Endothelial cell of umbilical vein (primary cell): ENCODE data around the gene UST. TPM values are rescaled to one million over a fixed set of nuclear protein-coding genes. Genes with fewer than 3 reads are reported as not detected.

Experiments
- BruUV-seq: library from RNA; stranded (reverse); fragments of 400-500 nt; replicated peaks from 2 replicates; lab custom pipeline; 2021; lab: Mats Ljungman, UMichigan
- CTCF ChIA-PET: fragments of 300-600, 350-600 bp; sonication (Branson Sonifier 250); formaldehyde crosslinking; loops from one replicate; lab custom pipeline; 2021; ENCODE audit warnings: antibody characterized with exemption, inconsistent platforms; lab: Charles Lee
- POLR2A ChIA-PET: fragments of 300-600, 350-600 bp; sonication (Branson Sonifier 250); formaldehyde crosslinking; loops from one replicate; lab custom pipeline; 2021; ENCODE audit warnings: antibody characterized with exemption, inconsistent platforms; lab: Charles Lee
- DNase-seq: peaks from one replicate; pipeline ENCODE4 v3.0.0-alpha.2; 2011; ENCODE audit warnings: low read depth, low spot score
- FAIRE-seq: peaks from 2 replicates; lab custom pipeline; 2011; peaks lifted over from hg19 to GRCh38; lab: Jason Lieb, UNC
- H2AFZ ChIP-seq: 2 replicates; pipeline ENCODE4 v1.6.0; 2012; ENCODE audit warnings: low read depth, low read length, control low read depth, inconsistent platforms
- H3K27ac ChIP-seq: 2 replicates; pipeline ENCODE4 v1.5.1; 2011; ENCODE audit warnings: low read depth, mild to moderate bottlenecking, control low read depth, low read length, moderate library complexity; ENCODE audit not compliant: insufficient read depth
- H3K27me3 ChIP-seq, 2 experiments: 2 replicates each; pipeline versions ENCODE4 v1.6.0 to v1.6.1; 2011; ENCODE audit warnings: low read length in 2 of 2, mixed read lengths in 1 of 2; ENCODE audit not compliant: control insufficient read depth in 2 of 2, insufficient read depth in 2 of 2
- H3K36me3 ChIP-seq, 2 experiments: 2 replicates in 1 of 2; 3 replicates in 1 of 2; pipeline ENCODE4 v1.5.1; 2011; ENCODE audit warnings: low read length in 2 of 2, mild to moderate bottlenecking in 1 of 2, moderate library complexity in 1 of 2; ENCODE audit not compliant: control insufficient read depth in 2 of 2, insufficient read depth in 2 of 2; ENCODE audit errors: extremely low read depth in 1 of 2
- H3K4me1 ChIP-seq: 3 replicates; pipeline ENCODE4 v1.5.1; 2011; ENCODE audit warnings: mild to moderate bottlenecking, low read length; ENCODE audit not compliant: control insufficient read depth, insufficient read depth; ENCODE audit errors: extremely low read depth
- H3K4me2 ChIP-seq: 2 replicates; pipeline ENCODE4 v1.6.1; 2011; ENCODE audit warnings: low read length, control low read depth, mixed read lengths; ENCODE audit not compliant: insufficient read depth
- H3K4me3 ChIP-seq, 3 experiments: fragments of 200-600 bp in 1 of 3; sonication (generic), shearing (Covaris generic) in 1 of 3; replicated peaks in 1 of 3; 2 replicates each; pipeline ENCODE4 v1.5.1; 2011 to 2016; ENCODE audit warnings: control low read depth in 3 of 3, low read length in 3 of 3, mild to moderate bottlenecking in 2 of 3, inconsistent platforms in 1 of 3, low read depth in 1 of 3, moderate library complexity in 1 of 3; ENCODE audit not compliant: insufficient read depth in 1 of 3
- H3K79me2 ChIP-seq: 2 replicates; pipeline ENCODE4 v1.6.0; 2012; ENCODE audit warnings: low read length, inconsistent platforms; ENCODE audit not compliant: control insufficient read depth, insufficient read depth
- H3K9ac ChIP-seq: replicated peaks from 2 replicates; pipeline ENCODE3; 2011; ENCODE audit warnings: low read length, control low read depth; ENCODE audit not compliant: insufficient read depth; ENCODE audit errors: extremely low read depth
- H3K9me1 ChIP-seq: replicated peaks from 3 replicates; pipeline ENCODE4 v1.6.0; 2011; ENCODE audit warnings: mild to moderate bottlenecking, low read length; ENCODE audit not compliant: control insufficient read depth, insufficient read depth; ENCODE audit errors: extremely low read depth
- H3K9me3 ChIP-seq: replicated peaks from 2 replicates; pipeline ENCODE4 v1.5.1; 2012; ENCODE audit warnings: low read length, inconsistent platforms; ENCODE audit not compliant: control insufficient read depth, insufficient read depth
- H4K20me1 ChIP-seq: replicated peaks from 2 replicates; pipeline ENCODE3; 2011; ENCODE audit warnings: mild to moderate bottlenecking, low read length; ENCODE audit not compliant: control insufficient read depth, insufficient read depth; ENCODE audit errors: extremely low read depth
- EZH2 ChIP-seq: IDR thresholded peaks from 2 replicates; pipeline ENCODE4 v1.6.1; 2012; ENCODE audit warnings: borderline replicate concordance, low read depth, mild to moderate bottlenecking, moderate library complexity, low read length, inconsistent platforms; ENCODE audit not compliant: severe bottlenecking
- FOS ChIP-seq: IDR thresholded peaks from 2 replicates; pipeline ENCODE4 v1.6.1; 2011; ENCODE audit warnings: mild to moderate bottlenecking, low read length, moderate library complexity, borderline replicate concordance; ENCODE audit not compliant: insufficient read depth
- GATA2 ChIP-seq: IDR thresholded peaks from 2 replicates; pipeline ENCODE4 v1.7.0; 2011; ENCODE audit warnings: low read depth, mild to moderate bottlenecking, moderate library complexity, mixed read lengths, low read length; ENCODE audit not compliant: insufficient read length, insufficient read depth
- JUN ChIP-seq: IDR thresholded peaks from 2 replicates; pipeline ENCODE4 v1.6.1; 2011; ENCODE audit warnings: borderline replicate concordance, low read depth; ENCODE audit not compliant: insufficient read length, insufficient read depth
- MYC ChIP-seq: IDR thresholded peaks from one replicate; pipeline ENCODE4 v1.6.1; 2011; ENCODE audit warnings: mild to moderate bottlenecking, low read depth, low read length
- POLR2A ChIP-seq: IDR thresholded peaks from 2 replicates; pipeline ENCODE4 v1.6.1; 2012; ENCODE audit warnings: low read depth, mild to moderate bottlenecking, control low read depth, low read length
- POLR2AphosphoS5 ChIP-seq: IDR thresholded peaks from 2 replicates; pipeline ENCODE4 v1.6.1; 2012; ENCODE audit warnings: low read depth, mild to moderate bottlenecking, control low read depth, low read length, moderate library complexity; ENCODE audit not compliant: insufficient read depth
- dilution Hi-C: fragments of 300-500 bp; cut with MboI; formaldehyde crosslinking; loops from one replicate; pipeline ENCODE4 v1.15.0; 2019; ENCODE audit warnings: low sequenced_read_pairs; ENCODE audit not compliant: extremely low pct_ligation_motif_present
- intact Hi-C: fragments of 100-400 bp; cut with micrococcal nuclease; formaldehyde crosslinking; loops from one replicate; pipeline ENCODE4 v1.10.0; 2022
- polyA plus RNA-seq, 4 experiments: library from polyadenylated mRNA; depleted of rRNA in 3 of 4; stranded (reverse) in 3 of 4; unstranded in 1 of 4; fragments of >200 nt; gene quantifications; 2 replicates each; pipeline versions ENCODE4 v1.2.1 to v1.2.3, GENCODE V29; 2011 to 2012; ENCODE audit warnings: missing spikeins in 1 of 4
- total RNA-seq: library from RNA; stranded (reverse); gene quantifications from 2 replicates; pipeline ENCODE4 v1.2.3, GENCODE V29; 2021
- TF ChIP-seq, protein P1 (sequence below): IDR thresholded peaks from 2 replicates; pipeline ENCODE4 v1.6.1; 2011; ENCODE audit not compliant: insufficient read depth, insufficient read length
- TF ChIP-seq, protein P2 (sequence below), 2 donors: IDR thresholded peaks; 1 replicate in 1 of 2; 2 replicates in 1 of 2; pipeline ENCODE4 v1.5.1; 2011; ENCODE audit warnings: low read length in 2 of 2, mild to moderate bottlenecking in 2 of 2, moderate library complexity in 2 of 2, control low read depth in 1 of 2, inconsistent platforms in 1 of 2, low read depth in 1 of 2; ENCODE audit not compliant: insufficient read depth in 1 of 2; ENCODE audit errors: extremely low read depth in 1 of 2

The UST gene
- total and polyA plus RNA-seq, 2 donors (not counting 3 experiments of a cell fraction or from before 2014, with no cell fraction given): 0.26 to 0.84 TPM

DNA sequence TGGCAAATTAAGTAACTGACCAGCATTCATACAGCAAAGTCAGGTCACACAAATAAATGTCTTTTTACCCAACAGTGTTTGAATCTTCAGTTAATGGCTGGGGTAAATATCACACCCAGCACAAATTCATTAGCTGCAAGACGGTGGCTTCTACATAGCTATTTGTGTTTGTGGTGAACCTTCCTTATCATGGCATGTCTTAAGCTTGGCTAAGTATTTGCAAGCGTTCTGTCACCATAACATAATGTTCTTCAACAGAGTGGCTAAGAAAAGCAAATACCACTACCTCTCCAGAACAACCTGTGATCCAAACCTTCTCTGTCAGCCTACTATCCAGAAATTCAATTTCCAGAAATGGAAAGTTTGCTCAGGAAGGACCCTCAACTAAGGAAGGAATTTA is 315.1 kb downstream of the UST start:
- ChIA-PET POLR2A (no interaction called here), CTCF (interaction anchor here (1.0 to 2.9 kb wide), 7 partner anchors 12 to 370 kb away, joined by 3 to 16 read pairs (median 5); no protein-coding TSS in a partner anchor)
- Histone ChIP-seq H3K9me3 (no peaks in the 10 kb centered on the region), H3K36me3 (no peaks in the 10 kb centered on the region), H3K9me1 (no peaks in the 10 kb centered on the region), H3K4me1 (peaks cover 10% of the 10 kb centered on the region), H4K20me1 (no peaks in the 10 kb centered on the region), H2AFZ (no peak overlapping the region), H3K4me3 (no peak overlapping the region), H3K9ac (no peak overlapping the region), H3K27me3 (peaks cover 30 to 49% of the 10 kb centered on the region in 2 experiments), H3K27ac (no peak overlapping the region), H3K4me2 (no peak overlapping the region), H3K79me2 (no peaks in the 10 kb centered on the region)
- no TSS peak for BruUV-seq
- TF ChIP-seq POLR2A (no peak), JUN (no peak), EZH2 (no peak), FOS (no peak), MYC (no peak), POLR2AphosphoS5 (no peak), GATA2 (no peak)
- TF ChIP-seq, protein P1, sequence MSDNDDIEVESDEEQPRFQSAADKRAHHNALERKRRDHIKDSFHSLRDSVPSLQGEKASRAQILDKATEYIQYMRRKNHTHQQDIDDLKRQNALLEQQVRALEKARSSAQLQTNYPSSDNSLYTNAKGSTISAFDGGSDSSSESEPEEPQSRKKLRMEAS: no peak
- TF ChIP-seq, protein P2, sequence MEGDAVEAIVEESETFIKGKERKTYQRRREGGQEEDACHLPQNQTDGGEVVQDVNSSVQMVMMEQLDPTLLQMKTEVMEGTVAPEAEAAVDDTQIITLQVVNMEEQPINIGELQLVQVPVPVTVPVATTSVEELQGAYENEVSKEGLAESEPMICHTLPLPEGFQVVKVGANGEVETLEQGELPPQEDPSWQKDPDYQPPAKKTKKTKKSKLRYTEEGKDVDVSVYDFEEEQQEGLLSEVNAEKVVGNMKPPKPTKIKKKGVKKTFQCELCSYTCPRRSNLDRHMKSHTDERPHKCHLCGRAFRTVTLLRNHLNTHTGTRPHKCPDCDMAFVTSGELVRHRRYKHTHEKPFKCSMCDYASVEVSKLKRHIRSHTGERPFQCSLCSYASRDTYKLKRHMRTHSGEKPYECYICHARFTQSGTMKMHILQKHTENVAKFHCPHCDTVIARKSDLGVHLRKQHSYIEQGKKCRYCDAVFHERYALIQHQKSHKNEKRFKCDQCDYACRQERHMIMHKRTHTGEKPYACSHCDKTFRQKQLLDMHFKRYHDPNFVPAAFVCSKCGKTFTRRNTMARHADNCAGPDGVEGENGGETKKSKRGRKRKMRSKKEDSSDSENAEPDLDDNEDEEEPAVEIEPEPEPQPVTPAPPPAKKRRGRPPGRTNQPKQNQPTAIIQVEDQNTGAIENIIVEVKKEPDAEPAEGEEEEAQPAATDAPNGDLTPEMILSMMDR (IDR thresholded peaks at IDR 0.05; ENCODE audit: extremely low read depth in 1 of 2, insufficient read depth in 1 of 2, low read depth in 1 of 2, low read length in 2 of 2): no peak
- dilution Hi-C loops (no loop called here), intact Hi-C loops (no loop called here)
- no peak for FAIRE-seq
- no peak for DNase-seq
